LHCN-M2 (cell line): ENCODE measurements around the gene TMEM38A. TPM values are rescaled to one million over a fixed set of nuclear protein-coding genes. Genes with fewer than 3 reads are reported as not detected.
"Not testable (repeated sequence)": the region's sequence is repeated elsewhere in the genome, so short reads cannot be mapped to it uniquely, and the experiment has no call there.

Experiments
- DNase-seq: peaks from one replicate; pipeline ENCODE4 v3.0.0-alpha.2; 2012; ENCODE audit warnings: low read depth
- total RNA-seq: library from RNA; depleted of rRNA; stranded (reverse); fragments of >200 nt; gene quantifications from 2 replicates; pipeline ENCODE4 v1.2.3, GENCODE V29; 2014

TMEM38A gene
- total RNA-seq, 1 experiment from 2014 or later = 3.2 TPM

- no peak for DNase-seq
These were observed 15.3 kb downstream of the TMEM38A start for GRCh38 chr19:16676101-16676798.

GRCh38 chr19:16677055-16677454, 16.1 kb downstream of the TMEM38A start:
- DNase-seq = no peak

GRCh38 chr19:16678498-16678897, 17.6 kb downstream of the TMEM38A start:
- DNase-seq = no peak

GRCh38 chr19:16679811-16680210, 18.9 kb downstream of the TMEM38A start:
- DNase-seq = no peak

GRCh38 chr19:16682539-16682938, 21.6 kb downstream of the TMEM38A start:
- no peak for DNase-seq

- DNase-seq = no peak
These were observed 23.3 kb downstream of the TMEM38A start for GRCh38 chr19:16684216-16684615.

- no peak for DNase-seq
These were observed 27.1 kb downstream of the TMEM38A start for GRCh38 chr19:16688084-16688483.

GRCh38 chr19:16698914-16699313, 38.0 kb downstream of the TMEM38A start:
- DNase-seq = peak; percentile 60

GRCh38 chr19:16702123-16702522, 41.2 kb downstream of the TMEM38A start:
- DNase-seq = peak; percentile 51

- no peak for DNase-seq
These were observed 42.7 kb downstream of the TMEM38A start for GRCh38 chr19:16703677-16704076.

GRCh38 chr19:16710870-16711269, 49.9 kb downstream of the TMEM38A start:
- DNase-seq = not testable (repeated sequence)

- not testable (repeated sequence) for DNase-seq
These were observed 51.4 kb downstream of the TMEM38A start for GRCh38 chr19:16712295-16712694.

GRCh38 chr19:16714702-16715287, 53.9 kb downstream of the TMEM38A start:
- peak; percentile 39 for DNase-seq

- no peak for DNase-seq
These were observed 54.7 kb downstream of the TMEM38A start for GRCh38 chr19:16715611-16716010.

- DNase-seq = no peak
These were observed 60.1 kb downstream of the TMEM38A start for GRCh38 chr19:16721051-16721450.

- no peak for DNase-seq
These were observed 61.7 kb downstream of the TMEM38A start for GRCh38 chr19:16722591-16722990.

GRCh38 chr19:16726916-16727315, 66.0 kb downstream of the TMEM38A start:
- DNase-seq = no peak

- DNase-seq = not testable (repeated sequence)
These were observed 74.8 kb downstream of the TMEM38A start for GRCh38 chr19:16735650-16736266.

- peak; percentile 11 for DNase-seq
These were observed 75.8 kb downstream of the TMEM38A start for GRCh38 chr19:16736709-16737108.

GRCh38 chr19:16737911-16738310, 77.0 kb downstream of the TMEM38A start:
- no peak for DNase-seq

- DNase-seq = peak; percentile 7
These were observed 78.6 kb downstream of the TMEM38A start for GRCh38 chr19:16739546-16739945.
